Fibroblast of pulmonary artery (primary cell): ENCODE results near the gene IGF1R.
"Not testable (repeated sequence)": the region's sequence is repeated elsewhere in the genome, so short reads cannot be mapped to it uniquely, and the experiment has no call there.

Source experiments
- DNase-seq: peaks from one replicate; pipeline ENCODE4 v3.0.0-alpha.2; 2010; ENCODE audit warnings: low read depth
- H3K4me3 ChIP-seq: replicated peaks from 2 replicates; pipeline ENCODE4 v1.5.1; 2011; ENCODE audit warnings: low read depth, mild to moderate bottlenecking, control low read depth, low read length, moderate library complexity
- TF ChIP-seq, protein P1 (sequence below): IDR thresholded peaks from 2 replicates; pipeline ENCODE4 v1.5.1; 2011; ENCODE audit warnings: mild to moderate bottlenecking, control low read depth, low read length, inconsistent platforms; ENCODE audit errors: missing control alignments

IGF1R gene

DNA sequence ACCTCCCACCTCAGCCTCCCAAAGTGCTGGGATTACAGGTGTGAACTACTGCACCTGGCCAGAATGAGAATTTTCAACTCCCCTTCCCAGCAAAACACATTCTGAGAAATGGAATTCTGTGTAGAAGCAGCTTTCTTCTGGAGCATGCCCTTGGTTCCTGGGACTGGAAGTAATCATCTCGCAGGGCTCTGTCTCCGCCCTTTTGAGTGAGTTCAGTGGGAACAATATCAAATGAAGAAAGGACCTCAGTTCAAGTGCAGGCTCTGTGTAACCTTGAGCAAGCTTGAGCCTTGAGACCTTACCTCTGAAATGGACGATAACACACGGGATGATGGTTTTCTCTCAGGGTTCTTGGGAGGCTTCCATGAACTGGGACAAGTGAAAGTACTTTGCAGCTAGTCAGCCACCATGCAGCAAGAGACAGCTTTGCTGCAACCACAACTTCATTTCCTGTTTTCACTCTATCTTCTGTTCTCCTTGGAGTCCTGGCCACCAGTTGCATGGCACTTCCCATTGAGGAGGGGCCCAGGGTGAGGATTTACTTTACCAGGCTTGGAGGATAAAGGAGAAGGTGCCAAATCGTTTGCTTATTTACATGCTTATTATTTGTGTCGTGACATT is 35.7 kb upstream of the IGF1R start:
- H3K4me3 ChIP-seq, result no peak overlapping the region
- no peak for DNase-seq
- TF ChIP-seq, protein P1, sequence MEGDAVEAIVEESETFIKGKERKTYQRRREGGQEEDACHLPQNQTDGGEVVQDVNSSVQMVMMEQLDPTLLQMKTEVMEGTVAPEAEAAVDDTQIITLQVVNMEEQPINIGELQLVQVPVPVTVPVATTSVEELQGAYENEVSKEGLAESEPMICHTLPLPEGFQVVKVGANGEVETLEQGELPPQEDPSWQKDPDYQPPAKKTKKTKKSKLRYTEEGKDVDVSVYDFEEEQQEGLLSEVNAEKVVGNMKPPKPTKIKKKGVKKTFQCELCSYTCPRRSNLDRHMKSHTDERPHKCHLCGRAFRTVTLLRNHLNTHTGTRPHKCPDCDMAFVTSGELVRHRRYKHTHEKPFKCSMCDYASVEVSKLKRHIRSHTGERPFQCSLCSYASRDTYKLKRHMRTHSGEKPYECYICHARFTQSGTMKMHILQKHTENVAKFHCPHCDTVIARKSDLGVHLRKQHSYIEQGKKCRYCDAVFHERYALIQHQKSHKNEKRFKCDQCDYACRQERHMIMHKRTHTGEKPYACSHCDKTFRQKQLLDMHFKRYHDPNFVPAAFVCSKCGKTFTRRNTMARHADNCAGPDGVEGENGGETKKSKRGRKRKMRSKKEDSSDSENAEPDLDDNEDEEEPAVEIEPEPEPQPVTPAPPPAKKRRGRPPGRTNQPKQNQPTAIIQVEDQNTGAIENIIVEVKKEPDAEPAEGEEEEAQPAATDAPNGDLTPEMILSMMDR, result no peak

DNA sequence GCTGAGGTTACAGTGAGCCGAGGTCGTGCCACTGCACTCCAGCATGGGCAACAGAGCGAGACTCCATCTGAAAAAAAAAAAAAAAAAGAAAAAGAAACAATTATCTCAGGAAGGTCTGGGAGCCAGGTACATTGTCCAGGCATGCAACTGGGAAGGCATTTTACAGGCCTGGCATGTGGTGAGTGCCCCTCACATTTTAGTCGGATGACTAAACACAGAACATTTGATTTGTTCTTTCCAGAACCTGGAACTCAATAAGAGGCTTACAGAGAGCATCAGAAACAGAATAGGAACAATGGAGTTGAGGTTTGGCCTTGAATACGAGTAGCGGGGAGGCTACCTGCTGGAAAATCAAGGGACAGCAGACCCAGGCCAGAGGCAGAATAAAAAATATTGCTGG is 33.7 kb upstream of the IGF1R start:
- no peak overlapping the region for H3K4me3 ChIP-seq
- TF ChIP-seq, protein P1, result no peak
- DNase-seq, result no peak

DNA sequence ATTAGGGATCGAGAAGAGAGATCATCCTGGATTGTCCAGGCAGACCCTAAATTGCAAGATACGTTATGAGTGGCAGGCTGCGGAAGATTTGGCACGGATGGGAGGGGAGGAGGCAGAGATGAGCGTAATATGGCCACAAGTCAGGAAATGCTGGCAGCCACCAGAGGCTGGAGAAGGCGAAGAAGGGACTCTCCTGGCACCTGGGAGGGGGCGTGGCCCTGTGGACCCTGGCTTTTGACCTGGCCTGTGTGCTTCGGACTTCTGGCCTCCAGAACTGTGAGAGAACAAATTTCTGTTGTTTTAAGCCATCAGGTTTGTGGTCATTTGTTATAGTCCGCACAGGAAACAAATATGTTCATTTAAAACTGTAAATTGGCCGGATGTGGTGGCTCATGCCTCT is 31.9 kb upstream of the IGF1R start:
- no peak overlapping the region for H3K4me3 ChIP-seq
- no peak for DNase-seq
- TF ChIP-seq, protein P1, result no peak

DNA sequence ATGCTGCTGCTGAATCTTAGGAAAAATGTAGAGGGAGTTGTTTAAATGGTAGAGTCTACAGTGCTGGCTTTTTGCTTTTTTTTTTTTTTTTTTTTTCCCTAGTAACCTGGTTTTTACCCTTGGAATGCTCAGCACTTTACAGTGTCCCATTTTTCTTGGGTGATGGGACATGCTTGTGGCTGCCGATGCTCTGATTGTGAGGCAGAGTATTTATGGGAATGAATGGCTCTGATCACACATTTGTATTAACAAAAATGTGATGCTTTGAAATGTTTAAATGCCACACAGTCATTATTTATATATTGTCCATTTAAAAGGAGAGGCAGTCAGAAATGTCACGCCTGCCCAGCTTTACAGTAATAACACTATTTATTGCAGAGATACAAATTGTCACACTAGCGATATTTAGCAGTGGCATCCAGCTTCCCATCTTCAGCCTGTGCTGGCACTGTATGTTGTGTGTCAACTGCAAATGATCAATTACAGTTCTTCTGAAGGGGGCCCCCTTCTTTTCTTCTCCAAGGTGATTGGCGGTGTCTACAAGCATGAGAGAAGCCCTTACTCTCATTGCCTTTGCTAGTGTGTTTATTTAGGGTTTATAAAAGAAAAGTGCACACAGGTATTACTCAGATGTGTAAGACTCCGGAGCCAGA is 30.9 kb upstream of the IGF1R start:
- TF ChIP-seq, protein P1, result no peak
- no peak overlapping the region for H3K4me3 ChIP-seq
- no peak for DNase-seq

DNA sequence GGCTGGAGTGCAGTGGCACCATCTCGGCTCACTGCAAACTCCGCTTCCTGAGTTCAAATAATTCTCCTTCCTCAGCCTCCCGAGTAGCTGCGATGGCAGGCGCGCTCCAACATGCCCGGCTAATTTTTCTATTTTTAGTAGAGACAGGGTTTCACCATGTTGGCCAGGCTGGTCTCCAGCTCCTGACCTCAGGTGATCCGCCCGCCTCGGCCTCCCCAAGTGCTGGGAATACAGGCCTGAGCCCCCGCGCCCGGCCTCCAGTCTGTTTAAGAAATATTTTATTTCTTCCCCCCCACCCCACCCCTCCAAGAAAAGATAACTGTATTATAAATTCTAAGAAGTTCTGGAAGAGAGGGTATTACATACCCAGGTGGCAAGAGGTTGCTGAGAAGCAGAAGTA is 29.8 kb upstream of the IGF1R start:
- not testable (repeated sequence) for DNase-seq, H3K4me3 ChIP-seq

DNA sequence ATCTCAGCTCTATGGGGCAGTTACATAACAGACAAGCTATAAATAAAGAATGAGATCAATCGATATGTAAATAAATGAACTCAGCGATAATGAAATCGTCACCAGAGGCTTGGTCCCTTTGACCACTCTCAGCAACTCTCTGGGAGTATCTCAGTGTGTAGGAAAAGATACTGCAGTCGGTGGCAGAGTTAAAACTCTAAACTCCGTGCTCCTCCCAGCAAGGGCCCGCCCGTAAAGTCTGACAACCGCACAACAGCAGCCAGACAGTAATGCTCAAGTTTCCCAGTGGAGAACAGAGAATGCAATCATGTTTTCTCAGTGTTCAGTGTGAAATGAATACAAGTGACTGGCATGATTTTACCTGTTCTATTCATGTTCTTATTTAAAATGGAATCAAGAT is 28.3 kb upstream of the IGF1R start:
- TF ChIP-seq, protein P1, result no peak
- H3K4me3 ChIP-seq, result no peak overlapping the region
- DNase-seq, result no peak

DNA sequence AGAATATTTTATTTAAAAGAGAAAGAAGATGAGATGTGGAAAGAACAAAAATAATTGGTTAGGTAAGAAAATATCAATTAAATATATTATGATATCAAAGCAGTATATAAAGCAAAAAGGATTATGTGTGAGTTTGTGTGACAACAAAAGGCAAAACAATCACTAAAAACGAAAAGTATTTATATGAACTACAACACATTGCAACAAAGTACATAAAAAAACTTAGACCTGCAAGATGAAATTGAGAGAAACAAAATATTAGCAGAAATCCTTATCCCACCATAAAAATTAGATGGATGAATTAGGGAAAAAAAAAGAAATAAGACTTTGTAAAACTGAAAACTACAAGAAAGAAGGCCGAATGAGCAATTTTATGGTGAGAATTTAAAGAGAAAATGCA is 27.3 kb upstream of the IGF1R start:
- TF ChIP-seq, protein P1, result no peak
- DNase-seq, result no peak
- no peak overlapping the region for H3K4me3 ChIP-seq
